Thoracic aorta (tissue), 2 donors: ENCODE results near the gene ACOX3. TPM values are rescaled to one million over a fixed set of nuclear protein-coding genes. Genes with fewer than 3 reads are reported as not detected.
A peak's percentile ranks its signal among the peaks of the same experiment; 100 is the strongest.
"Not testable (repeated sequence)": the region's sequence is repeated elsewhere in the genome, so short reads cannot be mapped to it uniquely, and the experiment has no call there.

Experiments
- ATAC-seq: fragments of 150-250 bp; one replicate; pipeline ENCODE4 v1.8.0; 2017; ENCODE audit warnings: low read depth; ENCODE audit not compliant: insufficient number of reproducible peaks, low FRiP score
- DNase-seq: peaks from one replicate; pipeline ENCODE4 v3.0.0-alpha.2; 2020; ENCODE audit warnings: low spot score
- H3K27ac ChIP-seq, 2 donors: fragments of 200-600 bp; sonication (generic); 1 replicate in 1 of 2; 2 replicates in 1 of 2; pipeline ENCODE4 v1.5.1; 2016; ENCODE audit warnings: mild to moderate bottlenecking in 2 of 2, moderate library complexity in 2 of 2
- H3K27me3 ChIP-seq: fragments of 200-600 bp; sonication (generic); replicated peaks from 2 replicates; pipeline ENCODE4 v1.6.0; 2016; ENCODE audit warnings: mild to moderate bottlenecking; ENCODE audit not compliant: insufficient read depth
- H3K36me3 ChIP-seq: fragments of 200-600 bp; sonication (generic); one replicate; pipeline ENCODE4 v1.5.1; 2016
- H3K4me1 ChIP-seq, 2 donors: fragments of 200-600 bp; sonication (generic); 1 replicate in 1 of 2; 2 replicates in 1 of 2; pipeline versions ENCODE4 v1.5.1 to v1.6.0; 2016; ENCODE audit warnings: low read depth in 2 of 2, mild to moderate bottlenecking in 1 of 2; ENCODE audit not compliant: control insufficient read depth in 1 of 2
- H3K4me3 ChIP-seq: fragments of 200-600 bp; sonication (generic); 2 replicates; pipeline ENCODE4 v1.5.1; 2016; ENCODE audit warnings: mild to moderate bottlenecking
- H3K9me3 ChIP-seq: fragments of 200-600 bp; sonication (generic); 2 replicates; pipeline ENCODE4 v1.5.1; 2016
- CTCF ChIP-seq: fragments of 200-600 bp; sonication (generic); IDR thresholded peaks from one replicate; pipeline ENCODE4 v1.5.1; 2019; ENCODE audit warnings: antibody characterized with exemption
- total RNA-seq, 2 donors: library from RNA; depleted of rRNA; stranded (reverse); fragments of >200 nt; gene quantifications; one replicate each; pipeline versions ENCODE4 v1.1.0 to v1.2.3, GENCODE V29; 2016

The ACOX3 gene
- total RNA-seq, 2 donors from 2014 or later: 47.8 to 72.7 TPM

GRCh38 chr4:8406887-8407286, 33.6 kb downstream of the ACOX3 start:
- Histone ChIP-seq H3K36me3 (peaks cover 46% of the 10 kb centered on the region), H3K4me1 (peaks cover 12 to 36% of the 10 kb centered on the region in 2 donors)
- not testable (repeated sequence) for H3K4me3 ChIP-seq, ATAC-seq, H3K9me3 ChIP-seq, H3K27me3 ChIP-seq, H3K27ac ChIP-seq, DNase-seq
- peak; percentile 47 for TF ChIP-seq CTCF

GRCh38 chr4:8405516-8405875, 35.0 kb downstream of the ACOX3 start:
- ATAC-seq (no peak), DNase-seq (no peak)
- Histone ChIP-seq H3K36me3 (peaks cover 42% of the 10 kb centered on the region), H3K4me3 (no peak overlapping the region), H3K4me1 (peaks cover 13 to 37% of the 10 kb centered on the region in 2 donors), H3K9me3 (no peaks in the 10 kb centered on the region), H3K27me3 (no peaks in the 10 kb centered on the region), H3K27ac (no peak overlapping the region)
- TF ChIP-seq CTCF: no peak

GRCh38 chr4:8404791-8405515, 35.6 kb downstream of the ACOX3 start:
- no peaks in the 10 kb centered on the region for H3K27me3 ChIP-seq
- H3K9me3 ChIP-seq: no peaks in the 10 kb centered on the region
- H3K4me3 ChIP-seq: no peak overlapping the region
- H3K4me1 ChIP-seq: peaks cover 12 to 31% of the 10 kb centered on the region in 2 donors
- peaks cover 41% of the 10 kb centered on the region for H3K36me3 ChIP-seq
- ATAC-seq: no peak
- no peak for DNase-seq
- no peak overlapping the region for H3K27ac ChIP-seq
- TF ChIP-seq CTCF: no peak

GRCh38 chr4:8403976-8404375, 36.5 kb downstream of the ACOX3 start:
- Histone ChIP-seq H3K4me1 (peaks cover 12 to 23% of the 10 kb centered on the region in 2 donors), H3K27ac (no peak overlapping the region), H3K4me3 (no peak overlapping the region), H3K36me3 (peaks cover 39% of the 10 kb centered on the region), H3K9me3 (no peaks in the 10 kb centered on the region), H3K27me3 (no peaks in the 10 kb centered on the region)
- TF ChIP-seq CTCF: no peak
- DNase-seq (no peak), ATAC-seq (no peak)

GRCh38 chr4:8403173-8403753, 37.3 kb downstream of the ACOX3 start:
- H3K36me3 ChIP-seq: peaks cover 40% of the 10 kb centered on the region

More at GRCh38 chr4:8403173-8403753, 37.3 kb downstream of the ACOX3 start:
- peak overlapping the region; percentile 81 to 87 for H3K27ac ChIP-seq
- no peaks in the 10 kb centered on the region for H3K9me3 ChIP-seq
- no peaks in the 10 kb centered on the region for H3K27me3 ChIP-seq
- peaks cover 12 to 23% of the 10 kb centered on the region in 2 donors for H3K4me1 ChIP-seq
- peak; percentile 61 for ATAC-seq
- H3K4me3 ChIP-seq: no peak overlapping the region
- peak; percentile 85 for TF ChIP-seq CTCF
- DNase-seq: peak; percentile 50
